T-helper 2 cell (primary cell): ENCODE results near the gene RNF144B.
"Not testable (repeated sequence)": the region's sequence is repeated elsewhere in the genome, so short reads cannot be mapped to it uniquely, and the experiment has no call there.

ENCODE experiments used
- DNase-seq, 5 experiments: peaks; one replicate each; pipeline versions ENCODE4 v3.0.0 to v3.0.0-alpha.2; 2012 to 2022

Gene RNF144B

GRCh38 chr6:18371656-18372055, 15.5 kb upstream of the RNF144B start:
- DNase-seq: no peak

GRCh38 chr6:18380158-18380836, 6.9 kb upstream of the RNF144B start:
- no peak for DNase-seq

DNA sequence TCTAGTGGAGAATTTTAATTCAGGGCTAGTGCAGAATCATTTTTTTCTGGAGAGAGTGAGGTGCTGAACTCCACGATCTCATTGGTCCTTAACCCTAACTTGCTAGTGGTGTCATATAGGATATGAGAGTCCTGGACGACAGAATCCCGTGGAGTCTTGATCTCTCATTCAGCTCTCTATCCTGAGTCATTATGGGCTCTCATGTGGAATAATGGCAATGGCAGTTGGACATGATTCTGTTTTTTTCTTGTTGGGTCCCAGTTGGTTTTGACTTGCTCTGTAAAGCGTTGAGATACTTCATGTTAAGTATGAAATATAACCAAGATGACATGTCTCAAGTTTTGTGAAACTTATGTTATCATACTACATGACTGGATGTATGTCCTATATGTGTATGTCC, 6.3 kb upstream of the RNF144B start:
- DNase-seq: no peak

GRCh38 chr6:18383441-18383840, 3.7 kb upstream of the RNF144B start:
- no peak for DNase-seq

GRCh38 chr6:18384621-18385020, 2.5 kb upstream of the RNF144B start:
- no peak for DNase-seq

GRCh38 chr6:18386298-18386976, 713 bp upstream of the RNF144B start:
- no peak for DNase-seq

- DNase-seq: no peak
Measured at GRCh38 chr6:18388271-18388670, 1.1 kb downstream of the RNF144B start.

DNA sequence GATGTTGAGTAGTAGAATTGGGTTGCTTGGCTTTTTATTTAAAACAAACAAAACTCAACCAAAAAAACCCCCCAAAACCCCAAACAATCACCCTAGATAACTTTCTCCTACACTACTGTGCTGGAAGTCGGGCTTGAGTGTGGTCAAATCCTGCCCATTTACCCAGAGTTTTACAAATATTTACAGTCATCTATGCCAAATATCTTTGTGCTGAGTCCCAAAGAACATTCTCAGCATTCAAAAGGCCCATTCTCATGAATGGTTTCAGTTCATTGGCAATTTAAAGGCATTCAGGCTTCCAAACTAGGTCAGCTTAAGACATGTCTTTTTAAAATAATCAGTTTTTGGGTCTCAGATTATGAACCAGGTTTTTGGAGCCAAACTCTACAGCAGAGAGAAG, 1.8 kb downstream of the RNF144B start:
- no peak for DNase-seq

GRCh38 chr6:18389479-18389878, 2.3 kb downstream of the RNF144B start:
- DNase-seq: no peak

DNA sequence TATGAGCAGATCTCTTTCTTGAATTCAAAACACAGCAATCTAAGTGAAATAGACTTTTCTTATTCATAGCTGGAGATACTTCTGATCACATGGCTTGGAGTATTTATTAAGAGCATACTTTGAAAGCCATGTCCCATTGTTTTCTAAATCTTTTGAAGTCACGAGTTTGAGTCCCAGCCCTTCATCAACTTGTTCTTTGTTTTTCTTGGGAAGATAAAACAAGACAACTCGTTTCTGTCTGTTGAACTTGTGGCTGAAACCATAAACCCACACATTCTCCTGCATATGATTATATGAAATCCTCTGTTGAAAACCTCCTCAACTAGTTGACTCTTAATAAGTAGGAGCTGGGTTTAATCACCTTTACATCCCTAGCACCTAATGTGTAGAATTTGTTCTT, 3.3 kb downstream of the RNF144B start:
- peak in 1 of 5 experiments; percentile 25 for DNase-seq

- DNase-seq: no peak
Measured at GRCh38 chr6:18391023-18391422, 3.9 kb downstream of the RNF144B start.

- no peak for DNase-seq
Measured at GRCh38 chr6:18392346-18392877, 5.3 kb downstream of the RNF144B start.

- DNase-seq: no peak
Measured at GRCh38 chr6:18393698-18394097, 6.5 kb downstream of the RNF144B start.

- DNase-seq: no peak
Measured at GRCh38 chr6:18395177-18395855, 8.2 kb downstream of the RNF144B start.

- DNase-seq: no peak
Measured at GRCh38 chr6:18395856-18396197, 8.7 kb downstream of the RNF144B start.

DNA sequence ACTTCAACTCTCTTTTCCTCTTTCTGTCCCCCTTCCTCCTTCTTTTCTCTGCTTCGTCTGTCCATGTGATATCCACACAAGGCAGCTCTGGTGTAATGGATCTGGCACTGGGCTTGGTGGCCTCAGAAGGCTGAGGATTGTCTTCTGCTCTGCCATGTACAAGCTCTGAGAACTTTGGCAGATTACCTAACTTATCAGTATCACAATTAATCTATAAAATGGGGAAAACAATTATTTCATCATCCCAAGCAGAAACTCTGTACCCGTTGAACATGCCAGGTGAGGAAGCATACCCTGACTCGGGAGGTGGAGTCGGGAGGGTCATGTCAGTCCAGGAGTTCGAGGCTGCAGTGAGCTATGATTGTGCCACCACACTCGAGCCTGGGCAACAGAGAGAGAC, 10.6 kb downstream of the RNF144B start:
- no peak for DNase-seq

GRCh38 chr6:18398225-18398624, 11.1 kb downstream of the RNF144B start:
- not testable (repeated sequence) for DNase-seq

GRCh38 chr6:18400831-18401446, 13.8 kb downstream of the RNF144B start:
- DNase-seq: peak in 1 of 5 experiments; percentile 32

- not testable (repeated sequence) for DNase-seq
Measured at GRCh38 chr6:18404965-18405364, 17.8 kb downstream of the RNF144B start.

DNA sequence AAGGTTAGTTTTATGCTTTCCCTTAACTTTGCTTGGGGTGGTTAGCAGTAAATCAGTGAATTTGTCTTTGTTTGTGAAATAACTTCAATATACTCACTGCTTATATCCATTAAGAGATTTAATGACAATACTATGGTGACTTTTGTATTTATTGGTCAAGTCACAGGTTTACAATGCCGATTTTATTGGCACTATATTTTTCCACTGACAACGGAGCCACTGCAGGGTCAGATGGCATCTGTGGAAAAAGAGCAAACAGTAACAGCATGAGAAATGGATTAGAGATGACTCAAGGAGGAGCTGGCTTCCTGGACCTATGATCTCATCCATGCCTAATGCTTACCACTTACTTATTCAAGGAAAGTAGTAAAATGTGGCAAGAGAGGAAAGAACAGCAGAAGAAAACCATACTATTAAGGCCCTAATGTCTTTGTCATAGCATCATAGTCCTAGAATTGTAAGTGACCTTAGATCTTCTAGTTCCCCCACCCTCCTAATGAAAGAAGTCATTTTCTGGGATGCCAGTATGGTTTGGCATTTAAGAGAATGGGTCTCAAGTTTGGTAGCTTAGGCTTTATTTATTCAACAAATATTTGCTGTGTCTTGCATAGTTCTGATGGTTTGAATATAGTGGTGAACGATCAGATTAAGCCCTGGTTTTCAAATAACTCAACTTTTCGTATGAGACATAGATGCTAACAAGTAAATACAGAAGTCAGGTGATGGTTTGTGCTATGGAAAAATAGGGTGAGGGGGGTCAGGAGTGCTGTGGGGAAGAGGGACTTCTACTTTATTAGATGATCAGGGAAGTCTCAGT, 18.5 kb downstream of the RNF144B start:
- no peak for DNase-seq

- peak in 1 of 5 experiments; percentile 3 for DNase-seq
Measured at GRCh38 chr6:18406955-18407749, 20.0 kb downstream of the RNF144B start.

GRCh38 chr6:18409602-18410001, 22.5 kb downstream of the RNF144B start:
- not testable (repeated sequence) for DNase-seq
